HepG2 (cell line): ENCODE measurements around the gene TPM2. TPM values are rescaled to one million over a fixed set of nuclear protein-coding genes. Genes with fewer than 3 reads are reported as not detected.
A peak's percentile ranks its signal among the peaks of the same experiment; 100 is the strongest.

Experiments
- HNF1A ChIP-seq, 2 experiments: sonication (generic) in 1 of 2; formaldehyde crosslinking in 1 of 2; IDR thresholded peaks; 2 replicates each; pipeline versions ENCODE4 v1.4.0 to v1.6.1; 2016 to 2020; ENCODE audit warnings: borderline replicate concordance in 1 of 2, low read depth in 1 of 2, mild to moderate bottlenecking in 1 of 2, missing genetic modification reagents in 1 of 2
- HOXA3 ChIP-seq: sonication (generic); formaldehyde crosslinking; IDR thresholded peaks from 2 replicates; pipeline ENCODE4 v1.5.0; 2020; ENCODE audit warnings: missing genetic modification reagents
- KMT2A ChIP-seq: sonication (generic); formaldehyde crosslinking; IDR thresholded peaks from 2 replicates; pipeline ENCODE4 v1.4.0; 2020; ENCODE audit warnings: missing genetic modification reagents
- POGK ChIP-seq: sonication (generic); formaldehyde crosslinking; conservative IDR thresholded peaks from 2 replicates; pipeline ENCODE4 v1.8.0; 2022; ENCODE audit warnings: mild to moderate bottlenecking, moderate library complexity, missing genetic modification reagents
- SAFB2 ChIP-seq: sonication (generic); formaldehyde crosslinking; IDR thresholded peaks from 2 replicates; pipeline ENCODE4 v1.5.1; 2020; ENCODE audit warnings: missing genetic modification reagents, low read depth, mild to moderate bottlenecking, borderline replicate concordance
- SOX5 ChIP-seq: IDR thresholded peaks from 2 replicates; pipeline ENCODE4 v1.6.1; 2016; ENCODE audit warnings: borderline replicate concordance
- SOX6 ChIP-seq, 2 experiments: fragments of 450-650 bp in 1 of 2; sonication (generic) in 1 of 2; formaldehyde crosslinking in 1 of 2; IDR thresholded peaks; 2 replicates each; pipeline versions ENCODE4 v1.4.0 to v1.6.1; 2017 to 2020; ENCODE audit warnings: antibody characterized with exemption in 1 of 2, mild to moderate bottlenecking in 1 of 2, missing genetic modification reagents in 1 of 2
- ZFP37 ChIP-seq: sonication (generic); formaldehyde crosslinking; IDR thresholded peaks from 2 replicates; pipeline ENCODE4 v1.4.0; 2020; ENCODE audit warnings: missing genetic modification reagents, borderline replicate concordance
- ZNF256 ChIP-seq: sonication (generic); formaldehyde crosslinking; conservative IDR thresholded peaks from 2 replicates; pipeline ENCODE4 v1.4.0; 2020; ENCODE audit warnings: missing genetic modification reagents
- ZNF318 ChIP-seq: sonication (generic); formaldehyde crosslinking; IDR thresholded peaks from 2 replicates; pipeline ENCODE4 v1.4.0; 2020; ENCODE audit warnings: mild to moderate bottlenecking, missing genetic modification reagents
- ZNF605 ChIP-seq: sonication (generic); formaldehyde crosslinking; IDR thresholded peaks from 2 replicates; pipeline ENCODE4 v1.8.0; 2022; ENCODE audit warnings: mild to moderate bottlenecking, missing genetic modification reagents
- ZSCAN20 ChIP-seq: sonication (generic); formaldehyde crosslinking; IDR thresholded peaks from 2 replicates; pipeline ENCODE4 v1.4.0; 2020; ENCODE audit warnings: missing genetic modification reagents, mild to moderate bottlenecking, borderline replicate concordance
- polyA plus RNA-seq, 8 experiments: library from polyadenylated mRNA; depleted of rRNA in 3 of 8; stranded (reverse) in 7 of 8; unstranded in 1 of 8; fragments of >200 nt; fragmentation: Illumina TruSeq in 4 of 8; extraction: Trizol in 4 of 8; gene quantifications; 2 replicates each; pipeline versions ENCODE4 v1.2.1 to v1.2.3, GENCODE V29; 2011 to 2016; ENCODE audit warnings: low read depth in 4 of 8, missing spikeins in 1 of 8, mixed read lengths in 1 of 8; ENCODE audit not compliant: insufficient read depth in 1 of 8
- total RNA-seq, 5 experiments: library from RNA; depleted of rRNA; stranded (reverse); fragments of >200 nt; fragmentation: Illumina TruSeq; extraction: Trizol; gene quantifications; 2 replicates each; pipeline ENCODE4 v1.2.3, GENCODE V29; 2016; ENCODE audit warnings: low read depth in 1 of 5

Gene TPM2
- total and polyA plus RNA-seq, 2 of the 13 experiments (the other 11 are each of a cell fraction or from before 2014, with no cell fraction given), result 3.1 to 10.7 TPM

- TF ChIP-seq ZNF318 (CRISPR knock-in tag), result 0 out of 2 replicates have a peak, but pooled peaks have one; percentile 8
- TF ChIP-seq SAFB2 (CRISPR knock-in tag), result peak; percentile 59; the same call in 1 of the 2 replicates
- TF ChIP-seq ZSCAN20 (CRISPR knock-in tag), result peak; percentile 38; the same call in 1 of the 2 replicates
- no peak; the same call in 1 of the 2 replicates for TF ChIP-seq ZFP37 (CRISPR knock-in tag)
- TF ChIP-seq HOXA3 (CRISPR knock-in tag), result peak; percentile 77; the same call in 1 of the 2 replicates
- no peak for TF ChIP-seq SOX6 (IDR thresholded peaks at IDR 0.05)
- TF ChIP-seq SOX6 (CRISPR knock-in tag; IDR thresholded peaks at IDR 0.05), result peak; percentile 54
- peak; percentile 83 for TF ChIP-seq ZNF605
- TF ChIP-seq POGK, result peak; percentile 98
- TF ChIP-seq KMT2A, result peak; percentile 84
- no peak for TF ChIP-seq ZNF256 (CRISPR knock-in tag)
- no peak for TF ChIP-seq HNF1A (IDR thresholded peaks at IDR 0.05; ENCODE audit: low read depth)
- TF ChIP-seq HNF1A (CRISPR knock-in tag; IDR thresholded peaks at IDR 0.05; ENCODE audit: borderline replicate concordance), result 0 out of 2 replicates have a peak, but pooled peaks have one; percentile 58
- peak; percentile 46 for TF ChIP-seq SOX5
These were observed 24.9 kb downstream of the TPM2 start, which contains the start of gene ARHGEF39 (continued) for GRCh38 chr9:35664531-35665470.
